Glutamatergic neuron (in vitro differentiated cells): Measurements from ENCODE around the gene RASEF. TPM values are rescaled to one million over a fixed set of nuclear protein-coding genes. Genes with fewer than 3 reads are reported as not detected.

Experiments used
- DNase-seq: peaks from one replicate; pipeline ENCODE4 v3.0.0; 2022
- H3K27ac Mint-ChIP-seq: one replicate; pipeline ENCODE4 v1.8.0; 2020; ENCODE audit warnings: mild to moderate bottlenecking, mixed read lengths, inconsistent platforms; ENCODE audit not compliant: unreplicated experiment
- H3K27me3 Mint-ChIP-seq: one replicate; pipeline ENCODE4 v1.8.0; 2020; ENCODE audit warnings: mild to moderate bottlenecking, moderate library complexity, mixed read lengths, inconsistent platforms; ENCODE audit not compliant: unreplicated experiment
- H3K36me3 Mint-ChIP-seq: one replicate; pipeline ENCODE4 v1.8.0; 2020; ENCODE audit warnings: mild to moderate bottlenecking, mixed read lengths, inconsistent platforms; ENCODE audit not compliant: unreplicated experiment
- H3K4me1 Mint-ChIP-seq: one replicate; pipeline ENCODE4 v1.8.0; 2020; ENCODE audit warnings: mild to moderate bottlenecking, low read depth, mixed read lengths, inconsistent platforms; ENCODE audit not compliant: unreplicated experiment
- H3K4me3 Mint-ChIP-seq: one replicate; pipeline ENCODE4 v1.8.0; 2020; ENCODE audit warnings: mild to moderate bottlenecking, mixed read lengths, inconsistent platforms; ENCODE audit not compliant: unreplicated experiment
- H3K9me3 Mint-ChIP-seq: one replicate; pipeline ENCODE4 v1.8.0; 2020; ENCODE audit warnings: mild to moderate bottlenecking, moderate library complexity, mixed read lengths, inconsistent platforms; ENCODE audit not compliant: unreplicated experiment
- CTCF ChIP-seq: fragments of 200-600 bp; sonication (generic); IDR thresholded peaks from one replicate; pipeline ENCODE4 v1.5.0; 2021; ENCODE audit not compliant: partially characterized antibody, unreplicated experiment
- total RNA-seq: library from RNA; stranded (reverse); fragmentation: NEBNext Ultra II Directional; extraction: Animal tissue kit (Norgen Biotek cat#: 25700); gene quantifications from one replicate; pipeline ENCODE4 v1.2.1, GENCODE V29; 2021; ENCODE audit not compliant: unreplicated experiment

RASEF gene
- total RNA-seq, 1 donor from 2014 or later: 0.25 TPM

DNA sequence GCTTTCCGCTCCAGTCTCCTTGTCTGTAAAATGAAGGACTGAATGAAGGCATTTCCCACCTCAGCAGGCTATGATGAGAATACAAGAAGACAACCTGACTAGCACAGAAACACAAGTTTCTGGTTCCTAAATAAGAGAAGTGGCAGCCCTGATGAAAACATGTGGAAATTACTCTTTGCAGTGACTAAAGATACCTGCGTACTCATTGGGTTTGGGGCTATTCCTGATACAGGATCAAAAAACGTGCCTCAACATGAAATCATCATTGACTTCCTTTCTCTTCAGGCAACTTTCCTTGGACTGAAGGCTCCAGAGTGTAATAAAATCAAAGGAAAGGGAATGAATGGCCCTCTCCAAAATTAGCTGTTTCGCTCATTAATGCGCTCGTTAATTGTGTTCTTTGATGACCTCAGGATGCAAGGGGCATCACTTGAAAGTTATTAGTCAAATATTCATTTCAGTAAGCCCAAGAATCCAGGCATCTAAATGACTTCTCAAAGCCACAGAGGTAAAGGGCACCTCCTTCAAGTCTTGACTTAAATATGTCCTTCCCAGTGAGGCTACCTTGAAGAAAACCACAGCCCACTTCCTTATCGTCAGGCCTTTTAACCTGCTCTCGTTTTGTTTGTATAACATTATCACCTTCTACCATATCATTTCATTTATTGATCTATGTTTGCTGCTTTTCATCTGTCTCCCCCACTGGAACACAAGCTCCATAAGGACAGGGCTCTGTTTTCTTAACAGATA, 68.9 kb downstream of the RASEF start:
- DNase-seq: no peak
- Mint-ChIP-seq H3K36me3 (no peaks in the 10 kb centered on the region), H3K27ac (no peak overlapping the region), H3K9me3 (no peaks in the 10 kb centered on the region), H3K4me1 (no peaks in the 10 kb centered on the region), H3K4me3 (no peak overlapping the region), H3K27me3 (no peaks in the 10 kb centered on the region)
- no peak for TF ChIP-seq CTCF

DNA sequence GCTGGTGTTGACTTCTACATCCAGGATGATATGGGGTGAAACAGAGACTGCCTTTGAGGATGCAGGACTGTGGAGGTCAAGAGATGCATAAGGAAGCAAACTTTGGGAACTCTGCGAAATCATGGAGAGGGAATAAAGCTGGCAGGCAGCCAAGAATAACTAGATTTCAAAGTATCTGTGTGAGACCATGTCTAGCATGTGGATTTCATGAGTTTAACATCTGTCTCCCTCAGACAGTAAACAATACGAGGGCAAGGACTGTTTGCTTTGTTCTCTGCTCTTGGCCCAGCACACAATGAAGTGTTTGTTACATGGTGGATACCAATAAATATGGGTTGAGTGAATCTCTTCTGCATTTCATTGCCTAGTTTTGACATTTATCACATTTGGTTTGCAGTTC, 71.3 kb downstream of the RASEF start:
- no peaks in the 10 kb centered on the region for H3K27me3 Mint-ChIP-seq
- no peak for DNase-seq
- H3K36me3 Mint-ChIP-seq: no peaks in the 10 kb centered on the region
- no peak overlapping the region for H3K27ac Mint-ChIP-seq
- no peak overlapping the region for H3K4me3 Mint-ChIP-seq
- H3K4me1 Mint-ChIP-seq: peaks cover 10% of the 10 kb centered on the region
- no peak for TF ChIP-seq CTCF
- H3K9me3 Mint-ChIP-seq: no peaks in the 10 kb centered on the region

DNA sequence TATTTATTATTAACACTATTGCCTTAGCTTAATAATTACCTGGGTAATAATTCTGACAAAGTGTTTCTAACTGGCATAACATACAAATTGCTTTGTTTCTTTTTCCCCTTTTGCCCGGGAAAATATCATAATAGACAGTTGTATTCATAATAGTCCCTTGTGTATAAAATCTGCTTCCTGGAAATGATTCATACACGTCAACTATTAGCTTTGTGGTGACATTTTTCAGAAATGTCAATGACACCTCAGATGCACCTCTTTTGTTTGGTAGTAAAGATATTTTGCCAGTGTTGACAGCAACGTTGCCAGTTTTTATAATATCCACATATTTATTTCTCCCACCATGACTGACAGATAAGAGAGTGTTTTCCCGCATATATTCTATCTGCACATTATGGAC, 73.0 kb downstream of the RASEF start:
- TF ChIP-seq CTCF: no peak
- Mint-ChIP-seq H3K4me3 (no peak overlapping the region), H3K9me3 (no peaks in the 10 kb centered on the region), H3K4me1 (peaks cover 10% of the 10 kb centered on the region), H3K27me3 (no peaks in the 10 kb centered on the region), H3K27ac (no peak overlapping the region), H3K36me3 (peaks cover 4% of the 10 kb centered on the region)
- no peak for DNase-seq

DNA sequence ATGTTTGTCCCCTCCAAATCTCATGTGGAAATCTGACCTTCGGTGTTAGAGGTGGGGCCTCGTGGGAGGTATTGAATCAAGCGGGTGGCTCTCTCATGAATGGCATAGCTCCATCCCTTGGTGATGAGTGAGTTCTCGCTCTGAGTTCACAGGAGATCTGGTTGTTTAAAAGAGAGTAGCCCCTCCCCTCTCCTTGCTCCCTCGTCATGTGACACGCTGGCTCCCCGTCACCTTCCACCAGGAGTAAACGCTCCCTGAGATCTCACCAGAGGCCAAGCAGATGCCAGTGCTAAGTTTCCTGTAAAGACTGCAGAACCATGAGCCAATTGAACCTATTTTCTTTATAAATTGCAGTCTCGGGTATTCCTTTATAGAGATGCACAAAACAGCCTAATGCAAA, 74.5 kb downstream of the RASEF start:
- Mint-ChIP-seq H3K36me3 (peaks cover 8% of the 10 kb centered on the region), H3K27ac (no peak overlapping the region), H3K4me3 (no peak overlapping the region), H3K9me3 (peaks cover 2% of the 10 kb centered on the region), H3K27me3 (no peaks in the 10 kb centered on the region), H3K4me1 (peaks cover 10% of the 10 kb centered on the region)
- DNase-seq: no peak
- TF ChIP-seq CTCF: no peak

GRCh38 chr9:82987370-82988189, 75.4 kb downstream of the RASEF start:
- Mint-ChIP-seq H3K27me3 (no peaks in the 10 kb centered on the region), H3K4me3 (no peak overlapping the region), H3K36me3 (peaks cover 8% of the 10 kb centered on the region), H3K9me3 (peaks cover 2% of the 10 kb centered on the region), H3K4me1 (peaks cover 10% of the 10 kb centered on the region), H3K27ac (no peak overlapping the region)
- no peak for DNase-seq
- no peak for TF ChIP-seq CTCF
